OCI-M2 (cell line): ENCODE results near the gene FRS2.

Experiments
- DNase-seq: peaks from one replicate; lab custom pipeline; 2025; ENCODE audit not compliant: unreplicated experiment; lab: John Stamatoyannopoulos, UW

Gene FRS2

DNA sequence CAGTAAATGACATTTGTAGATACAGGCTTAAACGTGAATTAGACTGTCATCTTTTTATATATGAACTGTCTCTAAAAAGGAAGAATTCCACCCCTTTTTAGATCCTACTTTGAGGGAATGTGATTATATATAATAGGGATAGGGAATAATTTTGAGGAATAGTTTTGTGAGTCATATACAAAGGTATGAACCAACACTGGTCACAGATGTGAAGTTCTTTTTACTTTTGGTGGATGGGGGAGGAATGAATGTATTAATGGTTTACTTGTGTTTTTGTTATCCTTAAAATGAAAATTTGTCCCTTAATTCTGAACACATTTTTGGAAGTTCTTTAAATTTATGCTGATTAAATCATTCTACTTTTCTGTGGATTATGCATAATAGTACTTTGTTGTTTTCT, 30.4 kb downstream of the FRS2 start:
- no peak for DNase-seq

DNA sequence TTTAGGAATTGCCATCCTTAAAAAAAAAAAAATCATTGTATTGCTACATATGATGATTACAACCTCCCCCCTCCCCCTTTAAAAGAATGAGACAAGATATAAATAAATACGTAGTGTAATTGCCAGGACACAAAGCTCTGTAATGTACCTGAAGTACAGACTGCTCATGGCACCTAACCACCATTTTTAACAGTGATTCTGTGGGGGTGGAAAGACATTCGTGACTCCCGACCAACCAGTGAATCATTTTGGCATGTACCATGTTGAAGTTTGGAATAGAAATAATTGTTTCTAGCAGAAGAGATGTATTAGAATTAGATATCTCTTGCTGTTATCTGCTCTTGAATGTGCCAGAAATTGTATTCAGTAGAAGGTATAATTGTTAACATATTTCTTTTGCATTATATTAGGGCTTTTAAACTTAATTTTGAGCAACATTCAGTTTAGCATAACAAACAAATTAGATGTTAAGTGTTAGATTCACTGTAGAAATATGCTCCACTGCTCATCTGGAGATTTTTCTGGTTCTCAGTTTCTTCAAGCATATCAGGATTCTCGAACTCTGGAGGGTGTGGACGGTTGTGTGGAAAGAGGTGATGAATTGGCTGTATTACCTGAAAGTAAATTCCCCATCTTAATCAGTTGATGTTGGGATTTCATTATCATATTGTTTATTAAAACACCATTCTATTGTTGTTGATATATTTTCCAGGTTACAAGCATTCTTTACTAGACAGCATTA, 31.1 kb downstream of the FRS2 start:
- no peak for DNase-seq

DNA sequence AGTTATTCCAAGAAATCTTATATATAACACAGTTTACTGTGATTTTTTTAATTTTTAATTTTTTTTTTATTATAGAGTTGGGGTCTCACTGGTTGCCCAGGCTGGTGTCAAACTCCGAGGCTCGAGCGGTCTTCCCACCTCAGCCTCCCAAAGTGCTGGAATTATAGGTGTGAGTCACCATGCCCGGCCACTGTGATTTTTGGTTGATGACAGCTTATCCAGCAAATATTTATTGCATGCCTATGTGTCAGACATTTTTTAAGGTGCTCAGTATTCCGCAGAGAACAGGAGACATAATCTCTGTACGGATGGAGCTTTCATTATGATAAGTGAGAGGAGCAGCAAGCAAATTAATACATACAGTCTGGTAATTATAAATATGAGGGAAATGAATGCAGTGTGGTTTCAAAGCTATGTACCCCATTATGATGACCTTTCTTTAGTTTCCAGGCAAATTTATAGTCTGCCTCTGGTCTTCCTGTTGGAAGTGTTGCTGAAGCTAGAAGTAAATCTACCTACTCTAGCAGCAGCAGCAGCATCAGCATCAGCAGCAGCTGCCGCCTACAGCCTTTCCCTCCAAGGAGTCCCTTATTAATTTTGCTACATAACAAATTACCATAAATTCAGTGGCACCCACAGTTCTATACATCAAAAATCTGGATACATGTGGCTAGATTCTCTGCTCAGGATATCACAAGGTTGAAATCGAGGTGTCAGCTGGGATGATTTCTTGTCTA, 32.3 kb downstream of the FRS2 start:
- no peak for DNase-seq

DNA sequence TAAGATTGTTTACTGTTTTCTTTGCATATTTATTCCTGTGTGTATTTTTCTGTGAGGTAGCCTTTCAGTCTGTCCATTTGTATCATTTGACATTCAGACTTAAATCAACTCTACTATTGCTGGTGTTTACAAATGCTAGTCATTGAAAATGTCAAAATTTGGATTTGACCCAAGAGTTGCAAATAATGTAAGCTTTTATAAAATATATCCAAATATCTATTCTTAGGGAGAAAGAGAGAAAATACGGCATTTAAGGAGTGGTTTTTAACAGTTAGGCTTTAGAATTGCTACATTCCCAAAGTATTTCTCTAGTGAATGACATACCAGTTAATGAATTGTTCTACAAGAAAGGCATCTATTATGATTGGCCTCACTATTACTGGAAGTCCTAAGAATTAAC, 37.9 kb downstream of the FRS2 start:
- no peak for DNase-seq

DNA sequence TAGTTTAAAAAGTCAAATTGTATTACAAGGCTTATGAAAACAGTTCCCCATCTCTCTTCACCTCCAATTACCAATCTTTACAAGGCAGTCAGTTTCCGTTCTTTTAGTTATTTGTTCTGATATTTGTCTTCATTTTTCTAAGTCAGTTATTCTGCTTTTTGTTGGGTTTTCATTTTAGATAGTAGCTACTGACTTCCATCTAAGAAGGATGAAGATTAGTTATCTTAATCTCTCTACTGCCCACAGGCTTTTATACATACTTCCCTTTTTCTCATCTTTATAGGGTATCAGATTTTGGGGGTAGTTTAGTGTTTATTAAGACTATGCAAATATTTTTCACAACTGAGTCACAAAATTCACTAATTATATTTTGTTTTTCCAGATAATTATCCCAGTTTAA, 38.4 kb downstream of the FRS2 start:
- DNase-seq = no peak

DNA sequence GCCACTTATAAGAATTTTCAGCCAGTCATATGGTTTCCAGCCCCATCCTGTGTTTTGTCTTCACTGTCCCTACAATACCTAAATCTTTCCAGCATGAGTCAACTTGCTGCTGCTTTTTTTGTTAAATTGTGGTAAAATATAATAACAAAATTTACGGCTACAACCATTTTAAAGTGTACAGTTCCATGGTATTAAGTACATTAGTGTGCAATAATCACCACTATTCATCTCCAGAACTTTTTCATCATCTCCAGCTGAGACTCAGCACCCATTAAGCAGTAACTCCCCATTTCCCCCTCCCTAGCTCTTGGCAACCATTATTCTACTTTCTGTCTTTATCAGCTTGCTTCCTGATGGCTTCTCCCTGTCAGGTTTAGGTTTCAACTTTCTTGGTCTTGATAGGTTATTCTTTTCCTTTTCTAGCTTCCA, 39.1 kb downstream of the FRS2 start:
- no peak for DNase-seq

DNA sequence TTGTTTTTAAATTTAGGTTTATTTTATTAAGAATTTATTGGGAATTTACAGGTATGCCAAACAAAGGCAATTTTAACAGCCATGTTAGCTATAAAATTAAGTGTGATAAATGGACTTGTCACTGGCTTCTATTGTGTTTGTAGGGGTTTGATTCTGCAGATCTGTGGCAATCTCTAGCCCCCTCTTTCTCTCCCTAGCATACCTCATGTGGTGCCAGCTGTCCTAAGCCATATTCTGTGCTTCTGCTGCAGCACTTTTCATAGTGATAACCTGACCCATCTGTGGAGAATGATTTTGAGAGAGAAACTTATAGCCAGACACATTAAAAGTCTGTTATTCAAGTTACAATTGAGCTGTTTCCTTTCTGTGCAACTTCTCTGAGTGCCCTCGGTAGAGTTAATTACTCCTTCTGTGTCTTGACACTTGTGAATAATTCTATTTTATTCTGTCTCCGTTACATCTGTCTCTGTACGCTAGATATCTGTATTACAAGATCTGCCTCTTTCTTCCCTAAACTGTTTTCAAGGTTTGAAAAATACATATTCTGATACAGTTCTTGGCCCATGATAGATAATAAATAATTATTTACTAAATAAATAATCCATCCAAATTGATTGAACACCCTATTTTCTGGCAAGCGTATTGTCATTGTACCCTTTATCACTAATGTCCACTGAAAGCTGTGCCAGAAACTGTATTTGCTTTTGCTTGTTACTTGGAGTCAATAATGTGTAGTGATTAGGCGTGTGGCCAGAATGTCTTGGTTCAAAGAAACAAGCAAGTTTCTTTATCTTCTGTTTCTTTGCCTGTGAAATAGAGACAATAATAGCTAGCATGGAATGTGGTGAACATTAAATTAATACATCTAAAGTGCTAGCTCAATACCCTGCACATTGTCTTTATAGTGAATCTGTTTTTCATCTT, 40.0 kb downstream of the FRS2 start:
- DNase-seq = no peak

DNA sequence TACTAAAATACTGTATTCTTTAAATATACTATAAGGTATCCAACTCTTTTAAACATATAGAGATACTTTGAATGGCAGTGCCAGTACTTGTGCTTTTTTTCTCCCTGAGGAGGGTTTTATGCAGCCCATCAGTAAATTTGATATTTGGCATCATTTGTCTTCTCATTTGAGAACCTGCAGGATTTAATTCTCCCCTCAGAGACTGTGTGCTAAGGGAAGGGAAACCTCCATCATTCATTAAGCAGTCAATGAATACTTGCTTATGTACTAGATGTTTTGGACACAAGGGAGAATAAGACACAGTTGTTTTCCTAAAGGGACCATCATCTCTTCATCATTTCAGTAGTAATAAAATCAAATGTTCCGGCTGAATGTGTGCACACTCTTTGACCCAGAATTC, 40.8 kb downstream of the FRS2 start:
- no peak for DNase-seq

DNA sequence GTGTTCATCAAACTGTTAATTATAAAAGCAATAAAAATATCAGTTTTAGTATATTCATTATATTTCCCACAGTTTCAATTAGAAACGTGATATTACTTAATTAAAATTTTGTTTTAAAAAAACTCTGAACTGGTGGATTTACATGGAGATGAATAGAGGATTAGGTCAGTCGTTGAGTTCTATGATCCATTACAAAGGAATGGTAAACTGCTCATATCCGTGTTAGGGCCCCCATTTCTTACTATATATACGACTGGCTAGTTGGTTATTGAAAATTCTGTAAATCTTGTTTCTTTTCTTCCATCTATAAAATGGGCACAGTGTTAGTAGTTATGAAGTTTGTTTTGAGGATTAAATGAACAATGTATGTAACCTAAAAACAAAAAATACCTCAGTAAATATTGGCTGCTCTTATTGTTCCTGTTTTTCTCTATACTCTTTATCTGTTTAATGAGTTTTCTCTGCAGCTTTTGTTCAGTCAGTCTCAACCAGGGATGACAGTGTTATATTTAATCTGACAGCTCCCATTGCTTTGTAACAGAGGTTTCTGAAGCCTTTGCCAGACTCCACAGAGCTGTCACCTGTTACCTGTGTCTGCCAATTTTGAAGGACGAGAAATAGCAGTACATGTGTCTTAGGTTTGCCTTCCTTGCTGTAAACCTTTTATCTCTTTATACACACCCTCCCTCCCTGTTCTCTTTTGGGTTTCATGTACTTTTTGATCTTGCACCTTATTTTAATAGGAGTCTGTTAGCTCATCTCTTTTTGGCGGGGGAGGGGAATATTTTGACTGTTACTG, 41.5 kb downstream of the FRS2 start:
- DNase-seq = no peak

DNA sequence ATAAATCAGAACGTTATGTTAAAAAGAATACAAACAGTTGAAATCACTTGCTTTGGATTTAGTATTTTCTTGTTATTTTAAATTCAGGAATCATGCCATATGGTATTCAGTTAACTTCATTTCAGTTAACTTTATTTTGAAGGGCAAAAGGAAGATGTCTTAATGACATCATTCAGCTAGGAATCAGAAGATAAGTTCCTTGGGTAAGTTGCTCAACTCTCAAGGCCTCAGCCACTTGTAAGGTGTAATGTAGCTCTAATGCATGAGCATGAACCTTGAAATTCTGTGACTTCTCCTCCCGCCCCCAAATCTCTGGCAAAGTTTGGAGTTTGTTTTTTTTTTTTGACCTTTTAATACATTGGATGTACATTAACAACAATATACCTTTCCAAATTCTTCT, 42.6 kb downstream of the FRS2 start:
- DNase-seq = no peak

DNA sequence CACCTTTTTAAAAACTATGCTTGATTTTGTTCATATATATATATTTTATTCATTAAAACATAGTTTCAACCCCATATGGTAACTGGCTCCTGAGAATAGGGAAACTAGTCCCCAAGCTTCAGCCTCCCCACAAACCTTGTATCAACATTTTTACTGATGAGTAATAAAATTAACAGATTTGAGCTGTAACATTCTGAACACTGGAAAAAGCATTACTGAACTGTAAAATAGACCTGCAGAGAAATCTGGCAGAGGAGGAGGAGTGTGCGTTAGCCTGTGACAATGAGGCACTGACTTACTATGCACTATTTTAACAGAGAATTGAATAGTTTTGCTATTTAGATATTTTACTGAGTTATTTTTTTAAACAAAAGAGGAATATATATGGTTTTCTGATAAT, 43.1 kb downstream of the FRS2 start:
- DNase-seq = no peak

DNA sequence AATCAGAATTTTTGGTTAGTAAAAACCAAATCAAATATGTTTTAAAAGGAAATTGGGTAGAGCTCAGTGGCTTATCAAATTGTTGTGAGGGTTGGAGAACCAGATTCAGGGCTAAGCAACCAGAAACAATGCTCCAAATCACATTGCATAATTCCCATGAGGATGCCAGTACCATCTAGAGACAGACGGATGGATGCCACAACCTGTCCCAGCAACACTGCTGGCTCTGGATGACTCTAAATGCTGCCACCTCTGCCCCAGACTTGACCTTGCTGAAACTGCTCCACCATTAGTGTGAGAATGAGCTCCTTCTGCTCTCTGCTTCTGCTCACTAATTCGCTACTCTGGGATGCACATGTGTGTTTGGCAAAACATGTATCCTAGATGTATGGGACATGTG, 43.9 kb downstream of the FRS2 start:
- DNase-seq = no peak

DNA sequence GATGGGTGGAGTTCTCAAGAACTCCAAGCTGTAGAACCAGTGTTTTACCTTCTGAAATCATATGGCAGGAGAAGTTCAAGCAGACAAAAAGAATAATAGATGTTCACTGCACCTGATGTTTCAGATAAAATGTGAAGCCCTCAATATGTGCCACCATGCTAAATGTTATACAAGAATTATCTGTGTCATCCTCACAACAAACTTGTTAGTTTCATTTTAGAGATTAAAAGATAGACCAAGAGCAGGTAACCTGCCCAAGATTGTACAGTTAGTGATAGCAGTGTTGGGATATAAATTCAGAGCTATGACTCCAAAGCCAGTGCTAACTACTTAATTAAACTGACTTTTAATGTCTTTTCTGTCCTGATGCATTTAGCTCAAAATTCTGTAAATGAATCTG, 44.7 kb downstream of the FRS2 start:
- DNase-seq = no peak

DNA sequence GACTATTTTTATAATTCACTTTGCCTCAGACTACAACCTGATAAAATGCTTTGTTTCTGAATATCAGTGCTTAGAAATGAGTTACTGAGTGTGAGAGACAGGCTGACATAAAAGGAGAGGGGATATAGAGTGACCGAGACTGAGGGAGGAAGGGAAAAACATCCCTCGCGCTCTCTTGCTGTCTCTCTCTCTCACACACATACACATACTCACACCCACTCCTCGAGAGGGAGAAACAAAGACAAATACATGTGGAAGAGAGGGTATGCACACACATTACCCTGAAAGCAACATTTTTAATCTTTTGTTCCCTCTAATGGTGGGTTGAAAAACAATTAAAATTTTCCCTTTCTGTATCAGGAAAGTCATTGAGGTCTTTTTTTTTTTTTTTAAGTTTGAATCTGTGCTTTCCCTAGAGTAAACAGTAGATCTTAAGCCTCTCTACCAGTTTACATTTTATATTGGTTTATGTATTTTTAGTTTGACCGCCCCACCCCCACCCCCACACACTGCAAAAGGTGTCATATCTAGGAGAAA, 45.3 kb downstream of the FRS2 start:
- DNase-seq = no peak

DNA sequence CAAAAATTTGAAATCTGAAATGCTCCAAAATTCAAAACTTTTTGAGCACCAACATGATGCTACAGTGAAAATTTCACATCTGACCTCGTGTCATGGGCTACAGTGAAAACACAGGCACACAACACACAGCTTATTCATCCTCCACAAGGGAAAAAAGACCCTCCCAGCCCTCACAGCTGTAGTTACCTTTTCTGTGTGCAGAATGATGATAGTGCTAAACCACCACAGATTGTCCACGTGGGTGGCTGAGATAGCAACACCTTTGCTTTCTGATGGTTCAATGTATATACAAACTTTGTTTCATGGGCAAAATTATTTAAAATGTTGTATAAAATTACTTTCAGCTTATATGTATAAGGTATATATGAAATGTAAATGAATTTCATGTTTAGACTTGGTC, 46.8 kb downstream of the FRS2 start:
- DNase-seq = no peak

DNA sequence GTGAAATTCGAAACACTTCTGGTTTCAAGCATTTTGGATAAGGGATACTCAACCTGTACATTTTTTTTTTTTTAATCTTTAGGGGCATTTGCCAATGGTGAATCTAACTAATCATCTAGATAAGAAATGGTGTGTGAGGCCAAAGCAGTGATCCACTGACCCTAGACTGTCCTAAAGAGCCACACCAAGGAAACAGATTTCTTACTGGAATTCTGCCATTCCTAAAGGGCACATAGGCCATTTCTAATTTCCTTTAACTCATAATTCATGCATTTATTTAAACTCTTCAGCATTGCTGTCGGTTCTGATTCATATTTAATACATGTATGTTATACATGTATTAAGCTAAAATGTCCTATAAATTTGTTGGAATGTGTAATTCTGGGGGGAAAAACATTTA, 47.2 kb downstream of the FRS2 start:
- no peak for DNase-seq

DNA sequence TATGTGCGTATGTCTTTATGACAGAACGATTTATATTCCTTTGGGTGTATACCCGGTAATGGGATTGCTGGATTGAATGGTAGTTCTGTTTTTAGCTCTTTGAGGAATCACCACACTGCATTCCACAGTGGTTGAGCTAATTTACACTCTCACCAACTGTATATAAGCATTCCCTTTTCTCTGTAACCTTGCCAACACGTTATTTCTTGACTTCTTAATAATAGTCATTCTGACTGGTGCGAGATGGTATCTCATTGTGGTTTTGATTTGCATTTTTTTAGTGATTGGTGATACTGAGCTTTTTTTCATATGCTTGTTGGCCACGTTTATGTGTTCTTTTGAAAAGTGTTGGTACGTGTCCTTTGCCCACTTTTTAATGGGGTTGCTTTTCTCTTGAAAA, 49.7 kb downstream of the FRS2 start:
- no peak for DNase-seq

DNA sequence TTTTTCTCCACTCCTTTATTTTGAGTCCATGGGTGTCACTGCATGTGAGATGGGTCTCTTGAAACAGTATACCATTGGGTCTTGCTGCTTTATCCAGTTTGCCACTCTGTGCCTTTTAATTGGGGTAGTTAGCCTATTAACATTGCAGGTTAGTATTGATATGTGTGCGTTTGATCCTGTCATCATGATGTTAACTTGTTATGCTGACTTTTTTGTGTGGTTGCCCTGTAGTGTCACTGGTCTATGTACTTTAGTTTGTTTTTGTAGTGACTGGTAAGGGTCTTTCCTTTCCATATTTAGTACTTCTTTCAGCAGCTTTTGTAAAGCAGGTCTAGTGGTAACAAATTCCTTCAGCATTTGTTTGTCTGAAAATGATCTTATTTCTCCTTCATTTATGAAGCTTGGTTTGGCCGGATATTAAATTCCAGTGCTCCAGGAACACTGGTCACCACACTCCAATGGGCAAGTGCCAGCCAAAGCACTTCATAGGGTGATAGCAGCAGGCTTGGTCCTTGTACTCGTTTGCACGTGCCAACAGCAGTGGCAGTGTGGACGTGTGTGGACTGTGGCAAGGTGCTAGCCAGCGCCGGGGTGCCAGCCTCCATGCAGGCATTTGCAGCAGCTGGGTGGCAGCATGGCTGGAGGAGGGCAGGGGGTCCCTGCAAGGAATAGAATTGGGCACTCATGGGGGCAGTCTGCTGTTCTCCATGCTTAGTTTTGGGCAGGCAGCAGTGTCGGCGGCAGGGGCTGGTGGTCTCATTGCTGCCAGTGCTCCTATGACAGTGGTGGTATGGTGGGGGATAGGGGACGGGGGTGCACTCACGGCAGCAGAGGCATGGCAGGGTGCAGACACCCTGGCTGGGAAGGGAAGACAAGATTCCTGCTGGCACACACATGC, 53.5 kb downstream of the FRS2 start:
- no peak for DNase-seq

DNA sequence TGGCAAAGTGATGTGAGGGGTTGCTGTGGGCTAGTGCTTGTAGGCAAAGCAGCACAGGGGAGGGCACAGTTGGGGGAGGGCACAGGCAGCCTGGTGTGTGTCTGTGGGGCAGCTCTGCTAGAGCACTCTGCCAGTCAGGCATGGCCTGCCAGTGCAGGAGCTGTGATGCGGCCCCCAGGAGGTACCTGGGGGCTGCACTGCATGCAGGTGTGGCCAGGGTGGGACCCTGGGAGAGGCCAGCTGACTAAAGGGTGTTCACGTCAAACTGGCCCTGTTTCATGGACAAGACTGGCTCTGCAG, 54.1 kb downstream of the FRS2 start:
- no peak for DNase-seq
